Common myeloid progenitor, CD34-positive (primary cell): ENCODE results near the gene MPZL3.

Source experiments
- CTCF ChIA-PET: fragments of 350-600 bp; sonication (Branson Sonifier 250); formaldehyde crosslinking; loops from one replicate; lab custom pipeline; 2021; ENCODE audit warnings: antibody characterized with exemption; lab: Charles Lee
- POLR2A ChIA-PET: fragments of 350-600 bp; sonication (Branson Sonifier 250); formaldehyde crosslinking; loops from one replicate; lab custom pipeline; 2021; ENCODE audit warnings: antibody characterized with exemption; lab: Charles Lee
- DNase-seq, 3 donors: peaks; one replicate each; pipeline versions ENCODE4 v3.0.0 to v3.0.0-alpha.2; 2013
- H3K27ac ChIP-seq, 2 experiments: 1 replicate in 1 of 2; 2 replicates in 1 of 2; pipeline ENCODE4 v1.7.0; 2013; ENCODE audit warnings: inconsistent platforms in 2 of 2, low read length in 2 of 2, mild to moderate bottlenecking in 2 of 2, low read depth in 1 of 2, moderate library complexity in 1 of 2; ENCODE audit not compliant: severe bottlenecking in 2 of 2, insufficient read depth in 1 of 2, poor library complexity in 1 of 2
- H3K27me3 ChIP-seq, 5 experiments: replicated peaks in 2 of 5; 1 replicate in 3 of 5; 2 replicates in 2 of 5; pipeline versions ENCODE4 v1.6.1 to v1.7.0; 2013; ENCODE audit warnings: low read length in 4 of 5, mild to moderate bottlenecking in 2 of 5, moderate library complexity in 2 of 5, inconsistent platforms in 1 of 5; ENCODE audit not compliant: insufficient read depth in 5 of 5, control insufficient read depth in 4 of 5
- H3K36me3 ChIP-seq, 4 experiments: 1 replicate in 2 of 4; 2 replicates in 2 of 4; pipeline versions ENCODE4 v1.6.1 to v1.7.0; 2013; ENCODE audit warnings: low read length in 3 of 4, control low read depth in 1 of 4, mild to moderate bottlenecking in 1 of 4; ENCODE audit not compliant: control insufficient read depth in 4 of 4, insufficient read depth in 4 of 4
- H3K4me1 ChIP-seq, 4 experiments: 1 replicate in 3 of 4; 2 replicates in 1 of 4; pipeline versions ENCODE4 v1.6.1 to v1.7.1; 2013; ENCODE audit warnings: low read length in 3 of 4, mild to moderate bottlenecking in 3 of 4, control low read depth in 1 of 4, inconsistent platforms in 1 of 4, moderate library complexity in 1 of 4; ENCODE audit not compliant: control insufficient read depth in 4 of 4, insufficient read depth in 4 of 4; ENCODE audit errors: control extremely low read depth in 1 of 4
- H3K4me3 ChIP-seq, 7 experiments: 1 replicate in 4 of 7; 2 replicates in 3 of 7; pipeline versions ENCODE4 v1.5.1 to v1.7.0; 2013; ENCODE audit warnings: mild to moderate bottlenecking in 7 of 7, low read length in 6 of 7, moderate library complexity in 6 of 7, inconsistent platforms in 2 of 7, low read depth in 2 of 7, control low read depth in 1 of 7; ENCODE audit not compliant: insufficient read depth in 4 of 7, control insufficient read depth in 1 of 7; ENCODE audit errors: extremely low read depth in 1 of 7
- H3K9me3 ChIP-seq, 5 experiments: 1 replicate in 4 of 5; 2 replicates in 1 of 5; pipeline versions ENCODE4 v1.6.1 to v1.7.1; 2013; ENCODE audit warnings: low read length in 4 of 5, mild to moderate bottlenecking in 2 of 5, inconsistent platforms in 1 of 5, low read depth in 1 of 5, moderate library complexity in 1 of 5; ENCODE audit not compliant: control insufficient read depth in 4 of 5, insufficient read depth in 2 of 5; ENCODE audit errors: control extremely low read depth in 1 of 5
- WGBS: methylation state at CpG from one replicate; pipeline ENCODE4 v1.1.5; 2013; ENCODE audit not compliant: insufficient coverage; 5-methylcytosine and 5-hydroxymethylcytosine counted together

Gene MPZL3

GRCh38 chr11:118236170-118236569 is 16.0 kb downstream of the MPZL3 start:
- no peak for DNase-seq
- peaks cover 0 to 6% (median 3%) of the 10 kb centered on the region in 4 experiments for H3K36me3 ChIP-seq
- CTCF ChIA-PET, result interaction anchor here (1.1 to 1.4 kb wide), 3 partner anchors 10 to 38 kb away, joined by 3 to 5 read pairs (median 4); no protein-coding TSS in a partner anchor
- H3K4me3 ChIP-seq, result no peak overlapping the region
- no peaks in the 10 kb centered on the region for H3K9me3 ChIP-seq
- no CpG with 5 or more reads among the region's 2 CpGs for WGBS
- no peak overlapping the region for H3K27ac ChIP-seq
- H3K27me3 ChIP-seq, result no peaks in the 10 kb centered on the region
- POLR2A ChIA-PET, result no interaction called here
- H3K4me1 ChIP-seq, result peaks cover 30 to 51% (median 41%) of the 10 kb centered on the region in 4 experiments

GRCh38 chr11:118234833-118235232 is 17.3 kb downstream of the MPZL3 start:
- H3K27me3 ChIP-seq, result no peaks in the 10 kb centered on the region
- ChIA-PET CTCF (interaction anchor here (0.6 kb wide), 1 partner anchor 26 kb away, joined by 3 read pairs; no protein-coding TSS in a partner anchor), POLR2A (no interaction called here)
- H3K4me1 ChIP-seq, result peaks cover 22 to 43% (median 33%) of the 10 kb centered on the region in 4 experiments
- H3K27ac ChIP-seq, result no peak overlapping the region
- no peak overlapping the region for H3K4me3 ChIP-seq
- no peaks in the 10 kb centered on the region for H3K9me3 ChIP-seq
- DNase-seq, result no peak
- peaks cover 0 to 8% (median 3%) of the 10 kb centered on the region in 4 experiments for H3K36me3 ChIP-seq
- 94% methylated on average over 4 of the region's 5 CpGs for WGBS

- Histone ChIP-seq H3K4me1 (peaks cover 21 to 43% (median 32%) of the 10 kb centered on the region in 4 experiments), H3K9me3 (no peaks in the 10 kb centered on the region), H3K36me3 (peaks cover 0 to 8% (median 3%) of the 10 kb centered on the region in 4 experiments), H3K4me3 (no peak overlapping the region), H3K27ac (no peak overlapping the region), H3K27me3 (no peaks in the 10 kb centered on the region)
- ChIA-PET CTCF (no interaction called here), POLR2A (no interaction called here)
- no CpG with 5 or more reads among the region's 1 CpG for WGBS
- DNase-seq, result no peak
Observed at GRCh38 chr11:118233850-118234249, 18.3 kb downstream of the MPZL3 start.

- H3K36me3 ChIP-seq, result peaks cover 0 to 8% (median 3%) of the 10 kb centered on the region in 4 experiments
- WGBS, result 100% methylated on average over 5 of the region's 5 CpGs
- ChIA-PET CTCF (no interaction called here), POLR2A (no interaction called here)
- H3K9me3 ChIP-seq, result no peaks in the 10 kb centered on the region
- DNase-seq, result no peak
- H3K27me3 ChIP-seq, result no peaks in the 10 kb centered on the region
- H3K4me3 ChIP-seq, result no peak overlapping the region
- no peak overlapping the region for H3K27ac ChIP-seq
- peaks cover 17 to 42% (median 32%) of the 10 kb centered on the region in 4 experiments for H3K4me1 ChIP-seq
Observed at GRCh38 chr11:118233377-118233776, 18.8 kb downstream of the MPZL3 start.

- ChIA-PET POLR2A (no interaction called here), CTCF (no interaction called here)
- no peak overlapping the region for H3K27ac ChIP-seq
- WGBS, result 100% methylated on average over 1 of the region's 1 CpG
- H3K4me1 ChIP-seq, result peaks cover 21 to 44% (median 34%) of the 10 kb centered on the region in 4 experiments
- no peaks in the 10 kb centered on the region for H3K9me3 ChIP-seq
- no peak for DNase-seq
- H3K36me3 ChIP-seq, result peaks cover 0 to 8% (median 3%) of the 10 kb centered on the region in 4 experiments
- H3K27me3 ChIP-seq, result no peaks in the 10 kb centered on the region
- no peak overlapping the region for H3K4me3 ChIP-seq
Observed at GRCh38 chr11:118232659-118233058, 19.5 kb downstream of the MPZL3 start.

- Histone ChIP-seq H3K9me3 (no peaks in the 10 kb centered on the region), H3K36me3 (peaks cover 0 to 5% (median 3%) of the 10 kb centered on the region in 4 experiments), H3K4me3 (no peak overlapping the region), H3K27ac (no peak overlapping the region), H3K27me3 (no peaks in the 10 kb centered on the region), H3K4me1 (peaks cover 32 to 45% (median 39%) of the 10 kb centered on the region in 4 experiments)
- POLR2A ChIA-PET, result no interaction called here
- CTCF ChIA-PET, result no interaction called here
- no peak for DNase-seq
Observed at GRCh38 chr11:118231461-118231860, 20.7 kb downstream of the MPZL3 start.

GRCh38 chr11:118230088-118230487 is 22.1 kb downstream of the MPZL3 start:
- ChIA-PET CTCF (interaction anchor here (0.8 to 1.6 kb wide), 3 partner anchors 9 to 31 kb away, joined by 3 to 9 read pairs (median 4); no protein-coding TSS in a partner anchor), POLR2A (interaction anchor here (1.2 kb wide), 1 partner anchor 10 kb away, joined by 3 read pairs; no protein-coding TSS in a partner anchor)
- Histone ChIP-seq H3K27me3 (no peaks in the 10 kb centered on the region), H3K36me3 (peaks cover 0 to 5% (median 3%) of the 10 kb centered on the region in 4 experiments), H3K27ac (no peak overlapping the region), H3K9me3 (no peaks in the 10 kb centered on the region), H3K4me3 (peak overlapping the region in 1 of 7 experiments; percentile 16), H3K4me1 (peaks cover 43 to 50% (median 49%) of the 10 kb centered on the region in 4 experiments)
- 100% methylated on average over 3 of the region's 3 CpGs for WGBS
- peak in 1 of 3 donors; percentile 29 for DNase-seq
